ENCODE measurements around the gene CCDC18. TPM values are rescaled to one million over a fixed set of nuclear protein-coding genes. Genes with fewer than 3 reads are reported as not detected.
"Not testable (repeated sequence)": the region's sequence is repeated elsewhere in the genome, so short reads cannot be mapped to it uniquely, and the experiment has no call there.

Gene CCDC18
- total RNA-seq, 1 donor from 2014 or later, result 16.8 TPM

DNA sequence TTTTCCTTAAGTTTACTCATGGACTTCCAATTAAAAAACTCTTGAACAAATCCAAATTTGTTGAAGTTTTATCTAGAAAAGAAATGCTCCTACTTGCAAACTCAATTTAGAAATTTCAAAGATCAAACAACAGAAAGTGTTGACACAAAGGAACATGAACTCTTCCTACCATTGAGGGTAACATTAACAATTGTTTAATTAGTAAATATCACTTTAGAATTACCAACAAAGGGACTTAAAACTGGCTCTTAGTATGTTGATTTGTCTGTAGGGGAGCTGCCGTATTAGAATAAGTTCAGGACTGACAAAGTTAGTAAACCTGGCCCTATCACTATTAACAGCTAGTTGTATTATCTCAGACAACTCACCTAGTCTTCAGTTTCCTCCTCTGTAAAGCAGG, 57.9 kb downstream of the CCDC18 start:
- DNase-seq, result no peak

GRCh38 chr1:93239863-93240262, 59.3 kb downstream of the CCDC18 start:
- DNase-seq, result no peak

DNA sequence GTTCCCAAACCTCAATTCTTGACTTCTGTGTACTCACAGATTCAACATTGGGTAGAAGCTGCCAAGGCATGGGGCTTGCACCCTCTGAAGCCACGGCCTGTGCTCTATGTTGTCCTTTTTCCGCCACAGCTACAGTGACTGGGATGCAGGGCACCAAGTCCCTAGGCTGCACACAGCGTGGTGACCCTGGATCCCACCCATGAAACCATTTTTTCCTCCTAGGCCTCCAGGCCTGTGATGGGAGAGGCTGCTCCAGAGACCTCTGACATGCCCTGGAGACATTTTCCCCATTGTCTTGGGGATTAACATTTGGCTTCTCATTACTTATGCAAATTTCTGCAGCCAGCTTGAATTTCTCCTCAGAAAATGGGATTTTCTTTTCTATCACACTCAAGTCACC, 62.7 kb downstream of the CCDC18 start:
- not testable (repeated sequence) for DNase-seq

DNA sequence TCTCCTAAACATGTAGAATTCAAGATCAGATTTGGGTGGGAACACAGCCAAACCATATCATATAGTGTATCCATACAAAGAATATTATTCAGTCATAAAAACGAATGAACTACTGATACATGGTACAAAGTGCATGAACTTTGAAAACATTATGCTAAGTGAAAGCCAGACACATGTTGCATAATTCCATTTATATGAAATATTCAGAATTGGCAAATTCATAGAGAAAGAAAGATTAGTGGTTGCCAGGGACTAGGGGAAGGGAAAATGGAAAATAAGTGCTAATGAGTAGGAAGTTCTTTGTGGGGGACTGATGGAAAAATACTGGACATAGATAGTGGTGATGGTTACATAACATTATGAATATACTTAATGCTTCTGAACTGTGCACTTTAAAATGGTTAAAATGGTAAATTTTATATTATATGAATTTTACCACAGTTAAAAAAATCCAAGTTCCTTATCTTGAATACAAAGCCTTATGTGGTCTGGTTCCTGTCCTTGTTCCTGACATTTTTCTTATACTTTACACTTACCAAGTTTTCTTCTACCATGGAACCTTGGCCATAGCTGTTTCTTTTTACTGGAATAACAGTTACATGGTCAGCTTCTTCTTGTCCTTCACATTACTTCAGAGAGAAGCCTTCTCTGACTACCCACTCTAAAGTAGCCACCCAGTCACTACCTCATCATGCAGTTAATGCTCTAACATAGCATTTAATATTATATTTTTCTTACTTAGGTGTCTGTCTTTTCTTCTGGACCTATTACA, 64.0 kb downstream of the CCDC18 start:
- no peak for DNase-seq

DNA sequence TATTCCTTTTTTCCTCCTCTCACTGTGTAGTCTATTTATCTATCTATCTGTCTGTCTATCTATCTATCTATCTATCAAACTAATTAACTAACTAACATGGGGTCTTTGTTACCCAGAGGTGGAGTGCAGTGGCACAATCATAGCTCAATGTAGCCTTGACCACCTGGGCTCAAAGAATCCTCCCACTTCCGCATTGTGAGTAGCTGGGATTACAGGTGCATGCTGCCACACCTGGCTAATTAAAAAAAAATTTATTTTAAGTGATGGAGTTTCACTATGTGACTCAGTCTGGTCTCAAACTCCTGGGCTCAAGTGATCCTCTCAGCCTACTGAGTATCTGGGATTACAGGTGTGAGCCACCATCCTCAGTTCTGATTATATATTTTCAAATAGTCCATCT, 71.4 kb downstream of the CCDC18 start:
- no peak for DNase-seq

DNA sequence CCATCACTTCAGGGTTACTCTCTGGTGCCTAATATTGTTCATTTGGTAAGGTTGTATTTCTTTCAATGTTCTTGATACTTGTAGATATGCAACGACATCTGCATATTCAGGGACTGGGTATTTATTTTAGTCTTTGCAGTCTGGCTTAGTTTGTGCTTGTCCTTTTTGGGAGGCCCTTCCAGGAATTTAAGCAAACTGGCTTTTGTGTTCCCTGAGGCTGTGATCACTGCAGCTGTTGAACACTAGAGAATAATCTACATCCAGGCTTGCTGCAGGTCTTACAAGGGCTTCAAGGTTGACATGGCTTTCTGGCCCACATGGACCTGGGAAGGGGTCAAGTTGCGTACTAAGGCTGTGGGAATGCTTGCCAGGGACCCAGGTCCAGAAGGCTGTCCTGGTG, 72.1 kb downstream of the CCDC18 start:
- DNase-seq, result no peak

DNA sequence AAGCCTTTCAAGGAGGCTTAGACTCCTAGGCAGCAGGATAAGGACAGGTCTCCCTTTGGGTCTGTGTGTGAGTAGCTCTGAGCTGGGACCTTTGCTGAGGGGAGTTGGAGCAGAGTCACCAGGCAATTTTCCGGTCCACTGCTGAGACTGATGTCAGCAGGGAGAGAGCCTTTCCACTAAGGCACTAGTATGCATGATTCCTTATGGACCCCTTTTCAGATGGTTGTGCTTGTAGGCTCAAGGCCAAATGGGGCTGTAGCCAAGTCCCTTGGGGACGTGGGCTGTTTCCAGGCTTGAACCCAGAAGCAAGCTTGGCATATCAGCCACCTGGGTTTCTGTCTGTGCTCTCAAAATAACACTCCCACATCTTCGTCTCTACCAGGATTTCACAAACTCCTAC, 73.0 kb downstream of the CCDC18 start:
- DNase-seq, result no peak

DNA sequence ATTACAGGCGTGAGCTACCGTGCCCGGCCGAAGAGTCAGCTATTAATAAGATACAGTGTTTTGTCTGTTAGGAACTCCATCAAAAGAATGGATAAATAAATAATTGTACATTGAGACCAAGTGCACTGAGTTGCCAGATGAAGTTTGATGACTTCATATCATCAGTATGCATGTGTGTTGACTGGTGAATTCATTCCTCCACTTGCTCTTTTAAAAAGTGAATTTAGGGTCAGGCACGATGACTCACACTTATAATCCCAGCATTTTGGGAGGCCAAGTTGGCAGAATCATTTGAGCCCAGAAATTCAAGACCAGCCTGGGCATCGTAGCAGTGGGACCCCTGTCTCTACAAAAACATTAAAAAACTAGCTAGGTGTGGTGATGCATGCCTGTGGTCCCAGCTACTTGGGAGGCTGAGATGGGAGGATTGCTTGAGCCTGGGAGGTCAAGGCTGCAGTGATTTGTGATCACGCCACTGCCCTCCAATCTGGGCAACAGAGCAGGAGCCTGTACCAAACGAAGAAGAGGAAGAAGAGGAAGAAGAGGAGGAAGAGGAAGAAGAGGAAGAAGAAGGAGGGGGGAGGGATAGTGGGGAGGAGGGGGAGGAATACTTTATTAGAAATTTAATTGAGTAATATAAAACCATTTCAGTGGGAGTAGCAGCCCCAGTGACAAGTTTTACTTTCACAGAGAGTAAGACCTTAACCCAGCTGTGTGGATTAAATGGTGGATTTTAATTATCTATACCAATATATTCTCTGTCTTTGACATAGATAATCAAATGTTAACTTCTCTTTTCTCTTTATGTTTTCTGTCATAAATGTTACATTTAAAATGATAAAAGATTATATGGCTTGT, 74.9 kb downstream of the CCDC18 start:
- no peak for DNase-seq

DNA sequence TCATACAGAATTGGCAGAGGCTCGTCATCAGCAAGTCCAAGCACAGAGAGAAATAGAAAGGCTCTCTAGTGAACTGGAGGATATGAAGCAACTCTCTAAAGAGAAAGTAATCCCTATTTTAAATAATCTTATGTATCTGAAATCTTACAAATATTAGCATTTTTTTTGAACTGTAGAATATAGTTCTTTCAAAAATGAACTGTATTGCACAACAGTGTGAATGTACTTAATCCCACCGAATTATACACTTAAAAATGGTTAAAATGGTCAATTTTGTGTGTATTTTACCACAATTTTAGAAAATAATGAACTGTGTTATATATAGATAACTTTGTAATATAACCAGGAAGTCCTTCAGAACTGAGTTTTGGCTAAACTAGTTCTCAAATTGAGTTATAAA, 75.9 kb downstream of the CCDC18 start:
- no peak for DNase-seq

GRCh38 chr1:93257889-93258288, 77.4 kb downstream of the CCDC18 start:
- no peak for DNase-seq

- not testable (repeated sequence) for DNase-seq
Observed at GRCh38 chr1:93260726-93261125, 80.2 kb downstream of the CCDC18 start.

GRCh38 chr1:93262645-93263044, 82.1 kb downstream of the CCDC18 start:
- no peak for DNase-seq

- not testable (repeated sequence) for DNase-seq
Observed at GRCh38 chr1:93268888-93269287, 88.4 kb downstream of the CCDC18 start.

- DNase-seq, result not testable (repeated sequence)
Observed at GRCh38 chr1:93275262-93275633, 94.7 kb downstream of the CCDC18 start.

DNA sequence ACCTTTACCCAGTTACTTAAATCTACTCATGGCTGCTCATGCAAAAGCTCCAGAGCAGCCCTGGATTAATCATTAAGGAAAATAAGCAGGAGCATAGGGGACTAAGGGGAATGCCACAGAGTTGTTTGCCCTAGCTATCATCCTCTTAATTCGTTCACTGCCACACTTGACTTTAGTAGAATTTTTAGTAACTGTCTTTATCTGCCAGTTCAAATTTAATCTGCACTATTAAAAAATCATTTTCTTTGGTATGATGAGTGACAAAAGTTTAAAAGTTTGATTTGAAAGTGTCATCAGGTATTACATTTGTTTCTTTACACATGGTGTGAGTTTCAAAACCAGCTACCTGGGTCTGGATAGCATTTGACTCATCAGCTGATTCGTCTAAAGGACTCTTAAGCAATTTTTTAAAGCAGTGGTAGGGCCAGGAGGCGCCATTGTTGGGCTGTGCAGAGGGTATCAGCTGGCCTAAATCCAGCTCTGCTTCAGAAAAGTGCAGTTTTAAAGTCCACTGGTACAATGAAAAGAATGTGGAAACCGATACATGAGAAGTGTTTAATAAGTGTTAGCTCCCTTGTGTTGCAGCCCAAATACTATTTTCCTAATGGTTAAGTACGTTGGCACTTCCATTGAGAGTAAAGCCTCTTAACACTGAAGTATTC, 95.2 kb downstream of the CCDC18 start:
- no peak for DNase-seq

DNA sequence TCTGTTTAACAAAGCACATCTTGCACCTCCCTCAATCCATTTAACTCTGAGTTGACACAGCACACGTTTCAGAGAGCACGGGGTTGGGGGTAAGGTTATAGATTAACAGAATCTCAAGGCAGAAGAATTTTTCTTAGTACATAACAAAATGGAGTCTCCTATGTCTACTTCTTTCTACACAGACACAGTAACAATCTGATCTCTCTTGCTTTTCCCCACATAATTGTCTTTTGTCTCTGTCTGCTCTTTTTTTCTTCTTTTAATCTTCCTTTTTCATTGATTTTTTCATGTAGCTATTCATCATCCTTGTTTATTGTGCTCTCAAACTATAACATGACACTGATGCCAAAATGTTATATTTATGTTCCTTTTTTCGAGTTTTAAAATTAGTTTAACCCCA, 97.0 kb downstream of the CCDC18 start:
- DNase-seq, result not testable (repeated sequence)

DNA sequence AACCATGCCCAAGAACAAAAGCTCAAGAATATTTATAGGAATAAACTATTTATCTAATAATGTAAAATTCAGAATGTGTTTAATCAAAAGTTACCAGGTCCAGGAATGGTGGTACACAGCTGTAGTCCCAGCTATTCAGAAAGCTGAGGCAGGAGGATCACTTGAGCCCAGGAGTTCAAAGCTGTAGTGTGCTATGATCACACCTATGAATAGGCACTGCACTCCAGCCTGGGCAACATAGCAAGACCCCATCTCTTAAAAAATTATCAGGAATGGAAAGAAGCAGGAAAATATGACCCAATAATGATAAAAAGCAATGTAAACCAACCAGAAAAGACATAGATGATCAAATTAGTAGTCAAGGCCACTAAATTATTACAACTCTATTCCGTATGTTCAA, 103.0 kb downstream of the CCDC18 start:
- DNase-seq, result no peak

- DNase-seq, result peak; percentile 22
Observed at GRCh38 chr1:93288558-93288957, 108.0 kb downstream of the CCDC18 start.

DNA sequence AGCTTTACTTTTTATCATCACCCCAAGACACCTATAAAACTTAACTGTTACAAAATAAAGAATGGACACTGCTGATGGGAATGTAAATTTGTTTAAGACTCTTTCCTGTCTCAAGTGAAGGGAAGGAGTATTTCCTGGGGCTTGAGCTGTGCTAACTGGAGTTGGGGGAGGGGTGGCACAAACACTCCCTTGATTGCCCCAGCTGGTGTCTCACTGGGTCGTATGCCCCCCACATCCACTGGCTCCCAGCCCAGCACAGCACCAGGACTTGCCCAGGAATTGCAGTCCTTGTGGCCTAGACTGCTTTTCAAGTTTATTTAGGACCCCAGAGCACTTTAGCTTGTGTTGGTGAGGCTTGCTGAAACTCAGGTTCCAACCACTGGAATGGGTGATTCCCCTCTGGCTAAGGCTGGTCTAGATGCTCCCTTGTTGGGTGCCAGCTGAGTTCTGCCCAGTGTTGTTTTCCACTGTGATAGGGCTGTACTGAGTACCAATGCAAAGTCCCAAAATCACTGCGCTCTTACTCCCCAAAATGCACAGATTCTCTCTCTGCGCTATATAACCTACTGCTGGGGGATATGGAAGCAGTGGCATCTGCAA, 116.1 kb downstream of the CCDC18 start:
- DNase-seq, result no peak

DNA sequence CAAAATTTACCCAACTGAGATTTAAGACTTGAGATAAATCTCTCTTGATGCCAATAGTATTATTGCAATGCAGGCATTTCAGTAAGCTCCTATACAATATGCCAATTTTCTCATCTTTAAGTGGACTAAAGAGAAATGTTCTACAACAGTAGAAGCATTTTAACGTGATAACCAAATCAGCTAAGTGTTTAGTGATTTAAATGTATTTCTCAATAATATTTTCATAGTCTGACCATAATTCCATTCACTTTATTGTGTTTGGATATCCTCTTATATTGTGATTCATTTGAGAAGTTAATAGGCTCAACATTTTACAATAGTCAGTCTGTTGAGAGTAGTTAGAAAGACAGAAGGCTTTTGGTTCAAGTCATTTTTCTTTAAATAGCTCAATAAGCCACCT, 120.6 kb downstream of the CCDC18 start:
- DNase-seq, result no peak

GRCh38 chr1:93302078-93302477, 121.6 kb downstream of the CCDC18 start:
- DNase-seq, result no peak

- peak; percentile 78 for DNase-seq
Observed at GRCh38 chr1:93304716-93305138, 124.2 kb downstream of the CCDC18 start.

GRCh38 chr1:93306920-93307319, 126.4 kb downstream of the CCDC18 start:
- DNase-seq, result no peak

All from dermis blood vessel endothelial cell (primary cell).